ENCODE data around the gene TNFAIP3. TPM values are rescaled to one million over a fixed set of nuclear protein-coding genes. Genes with fewer than 3 reads are reported as not detected.
"Not testable (repeated sequence)": the region's sequence is repeated elsewhere in the genome, so short reads cannot be mapped to it uniquely, and the experiment has no call there.

The TNFAIP3 gene
- 1 to 10 TPM; 7.9 to 9.2 (median 8.5) TPM for polyA plus RNA-seq (ENCODE audit: insufficient read length in 3 of 3)
- long read RNA-seq, donor 1: 0 reads
- long read RNA-seq, donor 2: 0 reads
- long read RNA-seq, donor 3: 0 reads
- long read RNA-seq, donor 4: 0 reads
- long read RNA-seq, donor 5: 0 reads
- long read RNA-seq, donor 6, partial matches to known transcripts: 7 of 7 reads
- long read RNA-seq, donor 6, other reads (novel, unspliced or antisense): 0 of 7 reads
- long read RNA-seq, donor 7: 0 reads
- long read RNA-seq, donor 8: 0 reads
- long read RNA-seq, donor 9: 0 reads
- long read RNA-seq, donor 10: 0 reads
- long read RNA-seq, donor 11, partial matches to known transcripts: 0 of 1 reads
- long read RNA-seq, donor 11, other reads (novel, unspliced or antisense): 0 of 1 reads
- long read RNA-seq, donor 12, full-length matches to known transcripts: 1 of 1 reads
- long read RNA-seq, donor 12, partial matches to known transcripts: 0 of 1 reads
- long read RNA-seq, donor 12, other reads (novel, unspliced or antisense): 0 of 1 reads
- long read RNA-seq, donor 13, partial matches to known transcripts: 0 of 1 reads
- long read RNA-seq, donor 13, other reads (novel, unspliced or antisense): 0 of 1 reads
- long read RNA-seq, donor 14, partial matches to known transcripts: 0 of 1 reads
- long read RNA-seq, donor 14, other reads (novel, unspliced or antisense): 0 of 1 reads
- long read RNA-seq, donor 15: 0 reads
- long read RNA-seq, donor 16: 0 reads

GRCh38 chr6:137866914-137867684 lies at the start of gene TNFAIP3:
Gene TNFAIP3, plus strand, starts transcription at chr6:137867259. Its CDS starts 3,969 bp downstream, at chr6:137871228.
- DNase-seq: peak; percentile 92

GRCh38 chr6:137818440-137818839 lies 48.6 kb upstream of the TNFAIP3 start:
- no peak for DNase-seq

- DNase-seq: no peak
Measured at GRCh38 chr6:137819740-137820139, 47.3 kb upstream of the TNFAIP3 start.

- no peak for DNase-seq
Measured at GRCh38 chr6:137820425-137820824, 46.6 kb upstream of the TNFAIP3 start.

GRCh38 chr6:137820952-137821351 lies 46.1 kb upstream of the TNFAIP3 start:
- DNase-seq: no peak

GRCh38 chr6:137821491-137821890 lies 45.6 kb upstream of the TNFAIP3 start:
- no peak for DNase-seq

GRCh38 chr6:137823826-137824555 lies 43.1 kb upstream of the TNFAIP3 start:
- DNase-seq: no peak

- no peak for DNase-seq
Measured at GRCh38 chr6:137824556-137824879, 42.5 kb upstream of the TNFAIP3 start.

- no peak for DNase-seq
Measured at GRCh38 chr6:137824896-137825295, 42.2 kb upstream of the TNFAIP3 start.

GRCh38 chr6:137827411-137827940 lies 39.6 kb upstream of the TNFAIP3 start:
- DNase-seq: no peak

- no peak for DNase-seq
Measured at GRCh38 chr6:137827977-137828810, 38.9 kb upstream of the TNFAIP3 start.

- DNase-seq: no peak
Measured at GRCh38 chr6:137829641-137830083, 37.4 kb upstream of the TNFAIP3 start.

GRCh38 chr6:137830511-137830911 lies 36.5 kb upstream of the TNFAIP3 start:
- no peak for DNase-seq

GRCh38 chr6:137832110-137832509 lies 34.9 kb upstream of the TNFAIP3 start:
- DNase-seq: no peak

GRCh38 chr6:137834508-137834907 lies 32.6 kb upstream of the TNFAIP3 start:
- DNase-seq: no peak

- DNase-seq: no peak
Measured at GRCh38 chr6:137836788-137837187, 30.3 kb upstream of the TNFAIP3 start.

- DNase-seq: not testable (repeated sequence)
Measured at GRCh38 chr6:137838090-137838489, 29.0 kb upstream of the TNFAIP3 start.

- not testable (repeated sequence) for DNase-seq
Measured at GRCh38 chr6:137838597-137838996, 28.5 kb upstream of the TNFAIP3 start.

- no peak for DNase-seq
Measured at GRCh38 chr6:137839076-137839475, 28.0 kb upstream of the TNFAIP3 start.

- no peak for DNase-seq
Measured at GRCh38 chr6:137840252-137840651, 26.8 kb upstream of the TNFAIP3 start.

GRCh38 chr6:137843211-137843610 lies 23.8 kb upstream of the TNFAIP3 start:
- DNase-seq: no peak
